ENCODE data around the gene DDOST. TPM values are rescaled to one million over a fixed set of nuclear protein-coding genes. Genes with fewer than 3 reads are reported as not detected.

DDOST gene
- total RNA-seq, 2 donors from 2014 or later, result 76.8 to 114 TPM

DNA sequence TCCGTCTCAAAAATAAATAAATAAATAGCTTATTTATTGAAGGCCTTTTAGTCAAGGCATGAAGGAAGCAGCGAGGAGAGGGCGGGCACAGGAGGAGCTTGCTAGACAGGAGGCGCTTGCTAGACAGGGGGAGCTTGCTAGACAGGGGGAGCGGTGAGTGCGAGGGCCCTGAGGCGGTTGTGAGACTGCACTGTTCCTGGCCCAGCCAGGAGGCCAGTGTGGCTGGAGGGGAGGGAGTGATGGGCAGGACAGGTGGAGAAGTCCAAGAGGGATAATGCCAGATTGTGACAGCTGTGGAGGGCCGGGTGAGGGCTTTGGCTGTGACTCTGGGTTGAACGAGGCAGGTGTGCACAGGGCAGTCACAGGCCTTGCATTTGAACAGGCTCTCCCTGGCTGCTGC lies 38.4 kb upstream of the DDOST start:
- H3K27me3 ChIP-seq, result no peaks in the 10 kb centered on the region
- DNase-seq (no peak), ATAC-seq (no peak)
- no peak overlapping the region for H3K27ac ChIP-seq
- 80 to 93% methylated on average over 9 of the region's 9 CpGs for whole genome bisulfite sequencing, 2 donors
- TF ChIP-seq, protein P1, sequence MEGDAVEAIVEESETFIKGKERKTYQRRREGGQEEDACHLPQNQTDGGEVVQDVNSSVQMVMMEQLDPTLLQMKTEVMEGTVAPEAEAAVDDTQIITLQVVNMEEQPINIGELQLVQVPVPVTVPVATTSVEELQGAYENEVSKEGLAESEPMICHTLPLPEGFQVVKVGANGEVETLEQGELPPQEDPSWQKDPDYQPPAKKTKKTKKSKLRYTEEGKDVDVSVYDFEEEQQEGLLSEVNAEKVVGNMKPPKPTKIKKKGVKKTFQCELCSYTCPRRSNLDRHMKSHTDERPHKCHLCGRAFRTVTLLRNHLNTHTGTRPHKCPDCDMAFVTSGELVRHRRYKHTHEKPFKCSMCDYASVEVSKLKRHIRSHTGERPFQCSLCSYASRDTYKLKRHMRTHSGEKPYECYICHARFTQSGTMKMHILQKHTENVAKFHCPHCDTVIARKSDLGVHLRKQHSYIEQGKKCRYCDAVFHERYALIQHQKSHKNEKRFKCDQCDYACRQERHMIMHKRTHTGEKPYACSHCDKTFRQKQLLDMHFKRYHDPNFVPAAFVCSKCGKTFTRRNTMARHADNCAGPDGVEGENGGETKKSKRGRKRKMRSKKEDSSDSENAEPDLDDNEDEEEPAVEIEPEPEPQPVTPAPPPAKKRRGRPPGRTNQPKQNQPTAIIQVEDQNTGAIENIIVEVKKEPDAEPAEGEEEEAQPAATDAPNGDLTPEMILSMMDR (IDR thresholded peaks at IDR 0.05), result no peak
- no peak for TF ChIP-seq POLR2A (IDR thresholded peaks at IDR 0.05)
- intact Hi-C loops (cut with DNase I), result loop anchor here (5.0 kb wide), 1 partner anchor 498 kb away; no protein-coding TSS in a partner anchor
- H3K4me1 ChIP-seq, result peaks cover 6% of the 10 kb centered on the region
- no peak overlapping the region for H3K4me3 ChIP-seq
- no peaks in the 10 kb centered on the region for H3K36me3 ChIP-seq (replicated peaks in 1 of 2; ENCODE audit: insufficient read depth in 1 of 2, low read depth in 2 of 2)
- H3K9me3 ChIP-seq, result no peaks in the 10 kb centered on the region

DNA sequence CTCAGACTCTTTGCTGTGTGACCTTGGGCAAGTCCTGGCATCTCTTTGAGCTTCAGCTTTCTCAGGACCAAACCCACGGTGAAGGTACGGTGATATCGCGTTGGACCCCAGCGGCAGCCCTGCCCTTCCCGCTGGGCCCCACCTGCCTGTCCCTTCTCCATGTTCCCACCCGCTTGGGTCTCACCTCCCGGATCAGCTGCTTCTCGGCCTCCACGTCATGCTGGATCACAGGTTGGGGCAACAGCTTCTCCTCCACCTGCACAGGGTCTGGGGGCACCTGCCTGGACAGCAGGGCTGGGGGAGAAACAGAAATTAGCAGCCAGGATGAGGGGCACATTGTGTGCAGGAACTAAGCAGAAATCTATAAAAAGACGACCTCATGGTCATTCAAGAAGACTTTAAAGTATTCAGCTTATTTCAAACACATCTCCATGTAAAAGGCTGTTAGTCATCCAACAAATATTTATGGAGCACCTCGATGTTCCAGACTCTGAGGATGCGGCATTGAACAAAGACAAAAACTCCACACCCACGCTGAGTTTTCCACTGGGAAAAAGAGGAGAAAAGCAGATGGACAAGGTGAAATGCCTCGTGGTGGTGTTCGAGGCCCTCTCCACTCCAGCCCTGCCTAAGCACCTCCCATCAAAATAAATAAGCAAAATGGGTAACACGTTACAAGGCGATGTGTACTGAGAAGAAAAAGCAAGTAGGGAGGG lies 37.2 kb upstream of the DDOST start:
- 78 to 79% methylated on average over 16 to 18 of the region's 18 CpGs for WGBS, 2 donors
- Histone ChIP-seq H3K36me3 (replicated peaks in 1 of 2; ENCODE audit: insufficient read depth in 1 of 2, low read depth in 2 of 2) (no peaks in the 10 kb centered on the region), H3K9me3 (no peaks in the 10 kb centered on the region), H3K4me3 (no peak overlapping the region), H3K4me1 (peaks cover 6% of the 10 kb centered on the region), H3K27ac (no peak overlapping the region), H3K27me3 (no peaks in the 10 kb centered on the region)
- DNase-seq, result no peak
- intact Hi-C loops (cut with DNase I), result loop anchor here (5.0 kb wide), 1 partner anchor 499 kb away; no protein-coding TSS in a partner anchor
- TF ChIP-seq, protein P1 (IDR thresholded peaks at IDR 0.05), result no peak
- TF ChIP-seq POLR2A (IDR thresholded peaks at IDR 0.05), result no peak
- ATAC-seq, result no peak

- ATAC-seq, result no peak
- H3K4me3 ChIP-seq, result no peak overlapping the region
- TF ChIP-seq POLR2A (IDR thresholded peaks at IDR 0.05), result no peak
- TF ChIP-seq, protein P1 (IDR thresholded peaks at IDR 0.05), result no peak
- WGBS, 2 donors, result 67 to 69% methylated on average over 12 of the region's 12 CpGs
- no peaks in the 10 kb centered on the region for H3K27me3 ChIP-seq
- H3K27ac ChIP-seq, result no peak overlapping the region
- H3K9me3 ChIP-seq, result no peaks in the 10 kb centered on the region
- no peak for DNase-seq
- intact Hi-C loops (cut with DNase I), result loop anchor here (5.0 kb wide), 1 partner anchor 500 kb away; no protein-coding TSS in a partner anchor
- peaks cover 6% of the 10 kb centered on the region for H3K4me1 ChIP-seq
- H3K36me3 ChIP-seq (replicated peaks in 1 of 2; ENCODE audit: insufficient read depth in 1 of 2, low read depth in 2 of 2), result no peaks in the 10 kb centered on the region
Measured at GRCh38 chr1:20697563-20697962, 36.4 kb upstream of the DDOST start.

GRCh38 chr1:20696397-20697333 lies 35.5 kb upstream of the DDOST start:
- DNase-seq (peak; percentile 77 to 86 (median 82)), ATAC-seq (peak; percentile 93)
- Histone ChIP-seq H3K4me1 (peaks cover 6% of the 10 kb centered on the region), H3K27me3 (no peaks in the 10 kb centered on the region), H3K36me3 (replicated peaks in 1 of 2; ENCODE audit: insufficient read depth in 1 of 2, low read depth in 2 of 2) (no peaks in the 10 kb centered on the region), H3K27ac (peak overlapping the region; percentile 21 to 75 (median 68)), H3K4me3 (peak overlapping the region; percentile 31 to 54), H3K9me3 (no peaks in the 10 kb centered on the region)
- intact Hi-C loops (cut with DNase I), result loop anchor here (5.0 kb wide), 1 partner anchor 501 kb away; no protein-coding TSS in a partner anchor
- TF ChIP-seq POLR2A (IDR thresholded peaks at IDR 0.05), result peak in 1 of 3 donors; percentile 10
- TF ChIP-seq, protein P1 (IDR thresholded peaks at IDR 0.05), result peak; percentile 77 to 91 (median 83)
- 2 to 5% methylated on average over 18 to 46 of the region's 46 CpGs for WGBS, 2 donors

All from body of pancreas (tissue), 4 donors.